NCI-H524 treated with DMSO at 0.1 percent for 48 hours (cell line): ENCODE results near the gene NOL7.

Source experiments
- DNase-seq: peaks from one replicate; lab custom pipeline; 2025; lab: John Stamatoyannopoulos, UW

The NOL7 gene

GRCh38 chr6:13654496-13654895, 39.4 kb downstream of the NOL7 start:
- no peak for DNase-seq

- no peak for DNase-seq
These were observed 40.6 kb downstream of the NOL7 start for GRCh38 chr6:13655700-13656099.

GRCh38 chr6:13660273-13660672, 45.1 kb downstream of the NOL7 start:
- DNase-seq: no peak

- DNase-seq: no peak
These were observed 45.8 kb downstream of the NOL7 start for GRCh38 chr6:13660893-13661292.

- no peak for DNase-seq
These were observed 46.5 kb downstream of the NOL7 start for GRCh38 chr6:13661647-13662046.

- no peak for DNase-seq
These were observed 47.7 kb downstream of the NOL7 start for GRCh38 chr6:13662651-13663334.

- DNase-seq: no peak
These were observed 48.9 kb downstream of the NOL7 start for GRCh38 chr6:13663986-13664385.

GRCh38 chr6:13664703-13665352, 49.7 kb downstream of the NOL7 start:
- no peak for DNase-seq

GRCh38 chr6:13666194-13667105, 51.3 kb downstream of the NOL7 start:
- DNase-seq: no peak

GRCh38 chr6:13667655-13668054, 52.5 kb downstream of the NOL7 start:
- DNase-seq: no peak

- DNase-seq: no peak
These were observed 53.3 kb downstream of the NOL7 start for GRCh38 chr6:13668291-13668928.

- DNase-seq: no peak
These were observed 54.3 kb downstream of the NOL7 start for GRCh38 chr6:13669476-13669875.
